ELF-1 (cell line): ENCODE measurements around the gene GPR31.

ENCODE experiments used
- DNase-seq: peaks from one replicate; pipeline ENCODE4 v3.0.0-alpha.2; 2016; ENCODE audit warnings: low read depth, low spot score

Gene GPR31

GRCh38 chr6:167119670-167120582 lies 37.9 kb downstream of the GPR31 start:
- DNase-seq, result no peak

DNA sequence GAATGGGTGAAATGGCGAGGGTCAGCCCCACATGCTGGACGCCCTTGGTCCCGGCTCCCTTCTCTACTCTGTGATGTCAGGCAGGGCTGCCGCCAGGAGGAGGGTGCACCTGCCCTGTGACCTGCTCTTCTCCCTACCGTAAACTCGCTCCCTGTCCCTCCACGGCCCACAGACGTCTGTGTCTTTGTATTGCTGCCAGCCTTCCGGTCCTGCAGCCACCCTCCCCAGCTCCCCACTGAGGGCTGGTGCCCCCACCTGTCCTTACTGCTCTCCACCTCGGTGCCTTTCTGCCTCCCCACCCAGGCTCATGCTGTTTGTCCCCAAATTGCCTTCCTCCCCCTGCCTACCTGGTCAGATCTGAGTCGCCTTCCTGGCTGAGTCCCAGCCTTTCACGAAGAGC lies 38.9 kb downstream of the GPR31 start:
- no peak for DNase-seq

DNA sequence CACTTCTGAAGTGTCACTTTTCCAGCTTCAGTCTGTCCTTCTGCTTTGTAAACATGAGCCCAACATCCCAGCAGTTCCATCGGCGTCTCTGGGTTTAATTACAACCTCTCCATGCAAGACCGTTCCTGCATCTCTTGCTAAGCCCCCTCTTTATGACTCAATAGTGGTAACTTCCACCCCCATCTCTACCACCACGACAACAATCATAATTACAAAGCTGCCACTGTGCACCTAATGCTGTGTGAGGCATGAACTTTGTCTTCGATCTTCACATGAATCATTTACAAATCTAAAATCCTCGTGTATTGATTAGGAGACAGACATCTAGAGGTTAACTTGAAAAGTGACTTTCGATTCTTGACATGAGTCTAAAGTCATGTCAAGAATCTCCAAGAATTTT lies 39.8 kb downstream of the GPR31 start:
- no peak for DNase-seq

DNA sequence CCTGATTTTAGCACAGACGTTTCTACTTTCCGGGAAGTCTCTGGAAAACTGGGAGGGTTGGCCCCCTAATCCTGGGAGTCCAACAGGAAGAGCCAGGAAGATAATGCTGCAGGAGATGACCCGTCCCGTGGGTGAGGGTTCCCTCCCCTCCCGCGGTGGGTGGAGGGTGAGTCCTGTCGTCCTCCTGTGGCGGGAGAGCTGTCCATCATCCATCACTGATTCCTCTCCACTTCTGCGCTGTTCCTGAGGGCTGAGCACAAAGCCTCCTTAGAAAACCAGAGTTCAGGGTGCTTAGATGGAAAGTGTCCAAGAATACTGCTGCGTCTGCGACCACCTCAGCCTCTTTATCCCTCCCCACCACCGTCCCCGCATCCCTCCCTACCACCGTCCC lies 40.9 kb downstream of the GPR31 start:
- no peak for DNase-seq

- peak; percentile 61 for DNase-seq
Observed at GRCh38 chr6:167116109-167116837, 41.5 kb downstream of the GPR31 start.

DNA sequence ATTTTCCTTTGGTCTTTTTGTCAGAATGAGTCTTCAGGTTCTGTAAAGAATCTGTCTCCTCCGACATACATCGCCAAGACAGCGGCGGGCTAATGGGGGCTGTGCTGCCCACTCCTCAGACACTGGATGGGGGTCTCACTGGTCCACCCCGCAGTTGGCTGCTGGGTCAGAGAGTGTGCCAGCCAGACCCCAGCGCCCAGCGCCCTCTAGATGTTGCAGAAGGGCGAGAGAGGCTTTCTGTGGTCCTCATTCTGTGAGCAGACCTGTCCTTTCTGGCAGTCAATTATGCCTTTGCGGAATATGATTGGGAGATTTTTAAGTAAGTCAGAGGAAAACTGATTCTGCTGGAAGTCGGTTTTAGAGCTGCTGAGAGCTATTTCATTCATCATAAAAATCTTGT lies 42.7 kb downstream of the GPR31 start:
- no peak for DNase-seq

DNA sequence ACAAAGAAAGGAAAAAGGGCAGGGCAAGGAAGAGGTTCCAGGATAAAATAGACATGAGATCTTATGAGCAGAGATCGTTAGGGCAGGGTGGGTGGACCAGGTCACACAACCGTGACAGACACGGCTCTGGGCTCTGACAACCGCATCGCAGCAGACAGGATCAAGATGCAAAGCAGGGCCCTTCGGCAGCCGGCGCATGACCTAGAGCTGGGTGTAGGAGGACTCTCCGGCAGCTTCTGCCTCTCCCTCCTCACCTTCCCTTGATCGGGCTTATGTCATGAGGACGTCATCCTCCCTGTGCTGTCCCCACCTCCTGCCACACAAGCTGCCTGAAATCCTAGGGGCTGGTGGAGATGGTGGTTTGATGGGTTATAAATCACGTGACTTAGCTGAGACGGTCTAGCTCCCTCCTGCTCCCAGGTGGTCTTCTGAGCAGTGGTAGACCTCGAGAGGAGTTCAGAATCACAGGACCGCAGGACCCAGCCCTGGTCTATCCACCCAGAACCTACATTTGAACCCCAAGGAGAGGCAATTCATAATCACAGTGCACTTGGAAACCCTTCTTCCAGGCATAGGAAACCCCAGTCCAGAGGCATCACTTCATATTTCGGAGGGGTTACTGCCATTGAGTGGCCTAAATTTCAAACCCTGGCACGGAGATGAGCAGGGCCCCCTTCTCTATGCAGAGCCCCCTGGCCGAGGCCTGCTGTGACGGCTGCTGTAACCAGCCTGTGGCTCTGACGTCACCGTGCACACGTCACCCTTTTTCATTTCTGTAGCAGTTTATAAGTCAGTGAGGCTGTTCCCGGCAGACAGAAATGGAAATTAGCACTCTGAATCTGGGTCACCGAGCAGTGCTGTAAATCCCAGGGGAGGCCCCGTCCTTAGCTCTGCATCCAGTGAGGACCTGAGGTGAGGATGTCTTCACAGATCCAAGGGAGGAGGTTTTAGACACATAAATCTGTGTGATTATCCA lies 43.6 kb downstream of the GPR31 start:
- DNase-seq, result no peak

- no peak for DNase-seq
Observed at GRCh38 chr6:167113047-167113754, 44.6 kb downstream of the GPR31 start.

- no peak for DNase-seq
Observed at GRCh38 chr6:167112421-167112820, 45.4 kb downstream of the GPR31 start.

DNA sequence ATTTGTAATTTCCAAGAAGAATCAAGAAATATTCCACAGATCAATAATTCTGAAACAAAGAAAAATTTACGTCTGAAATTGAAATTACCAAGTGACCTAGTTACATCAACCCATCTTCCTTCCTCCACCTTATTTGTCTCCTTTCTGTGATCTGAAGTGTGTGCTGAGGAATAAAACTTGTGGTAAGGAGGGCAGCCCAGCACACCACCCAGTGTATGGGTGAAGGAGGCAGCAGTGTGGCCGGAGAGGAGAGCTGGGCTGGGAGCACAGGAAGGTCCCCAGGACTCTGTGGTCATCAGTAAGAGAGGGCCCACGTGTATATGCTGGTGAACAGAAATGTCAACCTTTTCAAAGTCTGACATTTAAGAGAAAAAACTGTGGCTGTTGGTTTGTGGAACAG lies 46.2 kb downstream of the GPR31 start:
- no peak for DNase-seq

DNA sequence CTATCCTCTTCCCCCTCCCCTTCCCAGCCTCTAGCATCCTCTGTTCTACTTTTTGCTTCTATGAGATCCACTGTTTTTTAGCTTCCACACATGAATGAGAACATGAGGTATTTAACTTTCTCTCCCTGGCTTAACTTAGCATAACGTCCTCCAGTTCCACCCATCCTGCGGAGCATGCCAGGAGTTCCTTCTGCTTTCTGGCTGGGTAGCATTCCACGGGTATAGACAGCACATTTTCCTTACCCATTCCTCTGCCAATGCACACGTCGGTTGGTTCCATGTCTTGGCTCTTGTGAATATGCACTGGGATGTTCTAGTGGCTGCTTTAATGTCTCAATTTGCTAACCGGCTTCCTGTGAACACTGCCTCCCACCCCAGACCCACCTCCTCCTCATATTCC lies 48.1 kb downstream of the GPR31 start:
- DNase-seq, result no peak

DNA sequence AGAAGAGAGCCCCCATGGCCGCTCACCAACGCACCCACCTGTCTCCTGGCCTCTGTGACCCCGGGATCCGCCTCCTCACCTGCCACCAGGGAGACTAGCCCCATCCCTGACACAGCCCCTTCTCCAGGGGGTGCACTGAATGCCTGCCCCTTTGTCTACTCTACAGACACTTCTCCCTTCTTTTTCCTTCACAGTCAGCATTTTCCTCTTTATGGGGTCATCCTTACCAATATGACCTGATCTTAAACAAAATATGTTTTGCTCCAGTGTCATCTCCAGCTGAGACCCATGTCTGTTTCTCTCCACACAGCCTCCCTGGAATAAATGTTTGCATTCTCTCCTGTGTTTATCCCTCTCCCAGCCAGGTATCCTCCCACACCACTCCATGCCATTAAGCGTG lies 49.5 kb downstream of the GPR31 start:
- DNase-seq, result no peak

- DNase-seq, result no peak
Observed at GRCh38 chr6:167107787-167108186, 50.0 kb downstream of the GPR31 start.

- DNase-seq, result no peak
Observed at GRCh38 chr6:167106406-167106805, 51.4 kb downstream of the GPR31 start.
